GM20431 (cell line): Measurements from ENCODE around the gene CCDC177.

ENCODE experiments used
- in situ Hi-C: fragments of 300-500 bp; cut with MseI, MboI; formaldehyde crosslinking; loops from one replicate; pipeline ENCODE4 v1.15.0; 2020; ENCODE audit warnings: low sequenced_read_pairs; ENCODE audit not compliant: unreplicated experiment

Gene CCDC177

GRCh38 chr14:69605738-69606137, 31.1 kb upstream of the CCDC177 start:
- in situ Hi-C loops, result loop anchor here (10.0 kb wide), 1 partner anchor 119 kb away; no protein-coding TSS in a partner anchor

GRCh38 chr14:69600304-69600891, 25.7 kb upstream of the CCDC177 start:
- in situ Hi-C loops, result loop anchor here (10.0 kb wide), 1 partner anchor 124 kb away; no protein-coding TSS in a partner anchor

GRCh38 chr14:69599431-69599830, 24.8 kb upstream of the CCDC177 start:
- in situ Hi-C loops, result loop anchor here (25.0 kb wide), 1 partner anchor 438 kb away; no protein-coding TSS in a partner anchor

GRCh38 chr14:69595336-69595735, 20.7 kb upstream of the CCDC177 start:
- in situ Hi-C loops, result loop anchor here (25.0 kb wide), 1 partner anchor 442 kb away; no protein-coding TSS in a partner anchor

- in situ Hi-C loops, result loop anchor here (25.0 kb wide), 1 partner anchor 442 kb away; no protein-coding TSS in a partner anchor
Observed at GRCh38 chr14:69594846-69595245, 20.2 kb upstream of the CCDC177 start.

GRCh38 chr14:69593018-69593677, 18.5 kb upstream of the CCDC177 start:
- in situ Hi-C loops, result loop anchor here (25.0 kb wide), 1 partner anchor 444 kb away; no protein-coding TSS in a partner anchor

- in situ Hi-C loops, result loop anchor here (25.0 kb wide), 1 partner anchor 446 kb away; no protein-coding TSS in a partner anchor
Observed at GRCh38 chr14:69591317-69591716, 16.6 kb upstream of the CCDC177 start.

GRCh38 chr14:69587389-69587788, 12.7 kb upstream of the CCDC177 start:
- in situ Hi-C loops, result loop anchor here (25.0 kb wide), 1 partner anchor 450 kb away; no protein-coding TSS in a partner anchor

- in situ Hi-C loops, result loop anchor here (25.0 kb wide), 1 partner anchor 451 kb away; no protein-coding TSS in a partner anchor
Observed at GRCh38 chr14:69586404-69586803, 11.7 kb upstream of the CCDC177 start.

GRCh38 chr14:69584389-69584788, 9.7 kb upstream of the CCDC177 start:
- in situ Hi-C loops, result loop anchor here (25.0 kb wide), 1 partner anchor 453 kb away; no protein-coding TSS in a partner anchor

- in situ Hi-C loops, result loop anchor here (25.0 kb wide), 1 partner anchor 454 kb away; no protein-coding TSS in a partner anchor
Observed at GRCh38 chr14:69582829-69583228, 8.2 kb upstream of the CCDC177 start.

- in situ Hi-C loops, result loop anchor here (25.0 kb wide), 1 partner anchor 455 kb away; no protein-coding TSS in a partner anchor
Observed at GRCh38 chr14:69582212-69582611, 7.5 kb upstream of the CCDC177 start.

GRCh38 chr14:69581316-69581935, 6.8 kb upstream of the CCDC177 start:
- in situ Hi-C loops, result loop anchor here (25.0 kb wide), 1 partner anchor 456 kb away; no protein-coding TSS in a partner anchor

GRCh38 chr14:69580009-69580577, 5.4 kb upstream of the CCDC177 start:
- in situ Hi-C loops, result loop anchor here (25.0 kb wide), 1 partner anchor 457 kb away; no protein-coding TSS in a partner anchor

- in situ Hi-C loops, result loop anchor here (25.0 kb wide), 1 partner anchor 458 kb away; no protein-coding TSS in a partner anchor
Observed at GRCh38 chr14:69579476-69579875, 4.8 kb upstream of the CCDC177 start.

- in situ Hi-C loops, result loop anchor here (25.0 kb wide), 2 partner anchors 338 to 462 kb away; no protein-coding TSS in a partner anchor
Observed at GRCh38 chr14:69574954-69575295, 254 bp upstream of the CCDC177 start.

GRCh38 chr14:69573831-69574262, 824 bp downstream of the CCDC177 start:
- in situ Hi-C loops, result loop anchor here (25.0 kb wide), 1 partner anchor 337 kb away; no protein-coding TSS in a partner anchor

GRCh38 chr14:69573205-69573830, 1.4 kb downstream of the CCDC177 start:
- in situ Hi-C loops, result loop anchor here (25.0 kb wide), 1 partner anchor 336 kb away; no protein-coding TSS in a partner anchor

GRCh38 chr14:69572841-69573135, 1.9 kb downstream of the CCDC177 start:
- in situ Hi-C loops, result loop anchor here (25.0 kb wide), 1 partner anchor 335 kb away; no protein-coding TSS in a partner anchor
